GM18870 (cell line): Measurements from ENCODE around the gene SEC14L2.
A peak's percentile ranks its signal among the peaks of the same experiment; 100 is the strongest.

ENCODE experiments used
- ATAC-seq: cut with Tn5 transposase; IDR thresholded peaks from one replicate; pipeline ENCODE4 v1.9.1; 2021; ENCODE audit warnings: moderate library complexity; ENCODE audit not compliant: unreplicated experiment

SEC14L2 gene

DNA sequence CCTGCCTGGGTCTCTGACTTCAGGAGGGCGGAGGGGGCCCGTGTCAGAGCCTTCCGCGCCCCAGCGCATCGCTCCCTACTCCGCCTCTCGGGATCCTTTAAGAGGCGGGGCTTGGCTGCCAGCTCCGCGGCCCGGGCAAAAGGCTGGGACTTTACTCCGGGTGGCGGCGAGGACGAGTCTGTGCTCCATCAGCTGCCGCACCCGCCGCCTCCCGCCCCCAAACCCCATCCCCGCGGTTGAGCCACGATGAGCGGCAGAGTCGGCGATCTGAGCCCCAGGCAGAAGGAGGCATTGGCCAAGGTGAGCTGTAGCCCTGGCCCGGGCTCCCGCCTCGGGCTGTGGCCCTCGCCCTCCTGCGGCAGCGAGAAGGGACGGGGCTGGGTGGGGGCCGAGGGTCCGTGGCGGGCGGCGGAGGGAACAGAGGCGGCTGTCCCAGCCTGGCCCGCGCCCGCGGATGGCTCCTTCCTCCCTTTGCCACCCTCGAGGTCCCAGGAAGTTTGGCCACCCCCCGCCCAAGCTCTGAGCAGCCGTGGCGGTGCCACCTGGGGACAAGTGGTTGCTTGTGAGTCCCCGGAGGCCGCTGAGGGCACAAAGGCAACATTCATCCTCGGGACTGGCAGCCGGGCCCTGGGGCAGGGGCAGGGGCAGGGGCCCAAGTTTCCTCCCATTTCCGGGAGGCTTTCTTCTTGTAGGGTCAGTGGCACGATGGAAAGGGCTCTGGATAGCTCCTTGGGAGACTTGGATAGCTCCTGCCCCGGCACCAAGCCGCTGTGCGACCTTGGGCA lies at the start of gene SEC14L2:
TSS of gene SEC14L2 (plus strand) at position 148 of the 785 bp plus-strand sequence. CDS start at position 247, 99 bp downstream.
- ATAC-seq = no peak

- no peak for ATAC-seq
Observed at GRCh38 chr22:30347255-30347892, 49.4 kb upstream of the SEC14L2 start.

- no peak for ATAC-seq
Observed at GRCh38 chr22:30348404-30348803, 48.4 kb upstream of the SEC14L2 start.

GRCh38 chr22:30348809-30349208 lies 48.0 kb upstream of the SEC14L2 start:
- ATAC-seq = no peak

DNA sequence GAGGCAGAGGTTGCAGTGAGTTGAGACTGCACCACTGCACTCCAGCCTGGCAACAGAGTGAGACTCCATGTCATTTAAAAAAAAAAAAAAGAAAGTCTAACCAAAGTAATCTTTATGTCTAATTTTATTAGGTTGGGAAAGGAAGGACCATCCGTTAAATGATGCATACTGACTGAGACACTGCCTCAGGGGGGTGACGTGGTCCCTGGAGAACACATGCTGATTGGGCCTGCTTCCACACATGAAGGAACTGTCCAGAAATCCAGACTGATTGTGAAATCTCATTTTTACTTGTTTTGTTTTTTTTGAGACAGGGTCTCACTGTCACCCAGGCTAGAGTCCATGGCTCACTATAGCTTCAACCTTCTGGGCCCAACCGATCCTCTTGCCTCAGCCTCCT lies 45.6 kb upstream of the SEC14L2 start:
- no peak for ATAC-seq

DNA sequence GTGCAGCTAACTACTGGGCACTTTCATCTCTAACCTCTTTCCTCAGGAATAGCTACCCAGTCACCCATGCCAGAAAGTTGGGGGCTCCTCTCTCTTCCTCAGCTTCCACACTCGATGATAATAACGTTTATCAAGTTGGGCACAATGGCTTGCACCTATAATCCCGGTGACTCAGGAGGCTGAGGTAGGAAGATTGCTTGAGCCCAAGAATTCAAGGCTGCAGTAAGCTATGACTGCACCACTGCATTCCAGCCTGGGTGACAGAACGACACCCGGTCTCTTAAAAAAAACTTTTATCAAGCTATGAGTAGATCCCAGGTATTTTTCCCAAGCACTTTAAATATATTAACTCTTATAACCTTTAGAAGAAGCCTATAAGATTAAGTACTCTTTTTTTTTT lies 42.2 kb upstream of the SEC14L2 start:
- ATAC-seq = no peak

GRCh38 chr22:30356449-30357235 lies 40.2 kb upstream of the SEC14L2 start, which contains the start of the genes CCDC157 and SF3A1:
CCDC157 (plus strand) TSS chr22:30357007; CDS start chr22:30366001, 8,994 bp downstream.
SF3A1 (minus strand) TSS chr22:30356894; CDS start chr22:30356792, 102 bp downstream.
- peak; percentile 67 for ATAC-seq

- no peak for ATAC-seq
Observed at GRCh38 chr22:30357236-30357570, 39.6 kb upstream of the SEC14L2 start.

- no peak for ATAC-seq
Observed at GRCh38 chr22:30357650-30358215, 39.1 kb upstream of the SEC14L2 start.

DNA sequence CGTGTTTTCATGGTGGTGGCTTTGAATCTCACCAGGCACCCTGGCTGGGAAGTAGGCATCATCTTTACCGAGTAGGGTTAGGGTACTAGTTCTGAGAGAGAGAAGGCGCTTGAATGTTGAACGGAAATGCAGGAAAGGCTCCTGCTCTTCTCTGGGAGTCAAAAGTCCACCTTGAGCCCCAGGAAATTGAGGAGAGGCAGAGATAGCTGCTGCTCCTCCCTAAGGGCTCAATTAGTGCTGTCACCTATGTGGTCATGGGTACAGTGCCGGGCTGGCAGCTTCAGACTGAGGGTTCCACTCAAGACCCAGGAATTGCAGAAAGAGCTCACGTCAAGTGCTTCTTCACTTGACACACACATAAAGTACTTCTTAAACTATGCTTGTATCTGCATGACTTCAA lies 38.3 kb upstream of the SEC14L2 start:
- no peak for ATAC-seq

GRCh38 chr22:30361916-30362650 lies 34.7 kb upstream of the SEC14L2 start:
- no peak for ATAC-seq

DNA sequence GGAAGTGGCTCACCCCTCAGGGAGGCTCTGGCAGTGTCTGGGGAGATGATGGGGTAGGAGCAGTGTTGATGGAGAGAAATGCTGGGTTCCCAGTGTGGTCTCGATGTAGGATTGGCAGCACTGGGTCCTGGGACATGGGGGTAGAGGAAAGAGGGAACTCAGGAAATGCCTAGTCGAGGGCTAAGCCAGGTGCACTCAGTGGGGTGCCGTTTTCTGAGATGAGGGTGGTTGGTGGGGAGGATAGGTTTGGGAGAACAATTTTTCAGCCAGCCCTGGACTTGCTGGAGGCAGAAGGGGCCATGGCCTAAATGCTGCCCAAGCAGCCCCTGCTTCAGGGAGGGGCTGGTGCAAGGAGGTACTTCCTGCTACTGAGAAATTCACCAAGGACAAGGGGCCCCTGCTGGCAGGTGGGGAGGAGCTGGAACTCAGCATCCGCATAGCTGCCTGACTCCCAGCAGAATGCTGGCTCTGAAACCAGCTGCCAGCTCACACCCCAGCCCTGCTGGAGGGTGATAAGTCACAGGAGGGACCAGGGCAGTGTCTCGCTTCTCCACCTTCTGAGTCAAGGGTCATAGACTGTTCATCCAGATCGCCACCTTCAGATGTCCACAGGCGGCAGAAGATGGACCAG lies 34.1 kb upstream of the SEC14L2 start:
- no peak for ATAC-seq

- ATAC-seq = no peak
Observed at GRCh38 chr22:30365891-30366290, 30.9 kb upstream of the SEC14L2 start.

- ATAC-seq = no peak
Observed at GRCh38 chr22:30368420-30368819, 28.4 kb upstream of the SEC14L2 start.

DNA sequence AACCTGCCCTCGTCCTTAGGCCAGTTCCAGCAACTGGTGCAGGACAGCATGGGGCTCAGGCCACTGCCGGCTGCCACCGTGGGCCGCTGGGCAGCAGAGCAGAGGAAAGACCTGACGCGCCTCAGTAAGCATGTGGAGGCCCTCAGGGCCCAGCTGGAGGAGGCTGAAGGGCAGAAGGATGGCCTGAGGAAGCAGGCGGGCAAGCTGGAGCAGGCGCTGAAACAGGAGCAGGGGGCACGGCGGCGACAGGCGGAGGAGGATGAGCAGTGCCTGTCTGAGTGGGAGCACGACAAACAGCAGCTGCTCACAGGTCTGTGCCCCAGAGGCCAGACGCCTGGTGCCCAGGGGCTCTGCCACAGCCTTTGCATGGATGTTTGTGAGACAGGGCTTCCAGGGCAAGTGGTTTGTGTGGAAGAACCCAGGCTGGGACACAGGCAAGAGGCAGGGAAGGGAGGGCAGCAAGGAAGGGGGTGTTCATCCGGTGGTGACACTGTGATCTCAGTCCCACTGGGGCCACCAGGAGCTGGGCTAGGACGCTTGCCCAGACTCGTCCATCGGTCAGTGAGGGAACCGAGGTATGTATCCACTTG lies 26.1 kb upstream of the SEC14L2 start:
- ATAC-seq = no peak

DNA sequence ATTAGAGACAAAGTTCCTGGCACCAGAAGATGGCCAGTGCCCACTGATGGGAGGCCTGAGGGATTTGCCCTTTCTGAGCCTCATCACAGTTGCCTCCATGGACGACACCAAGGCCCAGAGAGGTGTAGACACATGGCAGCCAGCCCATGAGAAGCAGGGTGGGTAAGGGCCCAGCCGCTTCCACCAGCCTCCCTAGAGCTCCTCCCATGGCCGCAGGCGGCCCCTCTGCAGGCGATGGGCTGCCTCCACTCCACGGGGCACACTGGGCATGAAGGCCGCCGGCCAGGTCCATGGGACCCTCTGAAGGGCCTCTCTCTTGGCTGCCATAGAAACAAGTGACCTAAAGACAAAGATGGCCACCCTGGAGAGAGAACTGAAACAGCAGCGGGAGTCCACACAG lies 25.5 kb upstream of the SEC14L2 start:
- no peak for ATAC-seq

- ATAC-seq = no peak
Observed at GRCh38 chr22:30371981-30372380, 24.8 kb upstream of the SEC14L2 start.

DNA sequence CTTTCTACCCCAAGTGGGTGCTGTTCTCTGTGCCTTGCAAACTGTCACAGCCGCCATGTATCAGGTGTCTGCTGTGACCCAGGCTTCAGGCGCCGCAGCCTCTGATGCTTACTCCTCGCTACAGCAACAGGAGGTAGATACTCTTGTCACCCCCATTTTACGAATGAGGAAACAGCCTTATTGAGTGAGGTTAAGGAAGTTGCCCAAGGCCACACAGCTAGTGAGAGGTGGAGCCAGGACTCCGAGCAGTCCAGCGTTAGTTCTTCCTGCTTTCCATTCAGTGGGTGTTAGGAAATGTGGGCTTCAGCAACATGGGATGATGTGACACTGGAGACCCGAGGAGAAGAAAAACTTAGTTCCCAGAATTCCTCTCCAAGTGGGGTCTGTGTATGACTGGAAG lies 23.9 kb upstream of the SEC14L2 start:
- ATAC-seq = no peak
